ENCODE data around the gene KRT72. TPM values are rescaled to one million over a fixed set of nuclear protein-coding genes. Genes with fewer than 3 reads are reported as not detected.

The KRT72 gene
- total and polyA plus RNA-seq, 7 experiments from 2014 or later = 0.71 to 149 (median 74.1) TPM; not detected in 1

GRCh38 chr12:52587563-52587962 lies 13.7 kb downstream of the KRT72 start:
- no peak for DNase-seq
- ChIA-PET POLR2A (interaction anchor here (1.0 to 6.9 kb wide), 5 partner anchors 8 to 59 kb away, joined by 3 to 112 read pairs (median 15); partner anchors contain the start of gene KRT73), CTCF (interaction anchor here (0.6 to 20.3 kb wide), 5 partner anchors 19 to 288 kb away, joined by 3 to 731 read pairs (median 8); no protein-coding TSS in a partner anchor)
- peaks cover 0 to 57% of the 10 kb centered on the region in 2 donors for H3K4me1 ChIP-seq (ENCODE audit: control insufficient read depth in 2 of 2, insufficient read depth in 2 of 2, low read length in 2 of 2)
- no peak overlapping the region for H3K27ac ChIP-seq (ENCODE audit: low read depth, low read length)
- no peak for ATAC-seq
- peaks cover 0 to 1% (median 0%) of the 10 kb centered on the region in 5 donors for H3K27me3 Mint-ChIP-seq
- H3K36me3 Mint-ChIP-seq = peaks cover 0 to 28% (median 4%) of the 10 kb centered on the region in 5 donors
- H3K4me1 Mint-ChIP-seq = peaks cover 37 to 88% (median 73%) of the 10 kb centered on the region in 7 donors
- H3K9me3 Mint-ChIP-seq = peaks cover 0 to 1% (median 0%) of the 10 kb centered on the region in 11 donors
- no peak overlapping the region for H3K4me3 ChIP-seq (ENCODE audit: low read length)
- intact Hi-C loops (cut with micrococcal nuclease) = loop anchor here (5.0 to 10.0 kb wide), 3 partner anchors 45 to 197 kb away; partner anchors contain the start of gene KRT1 (in 1 of the 2)
- no peaks in the 10 kb centered on the region for H3K9me3 ChIP-seq (ENCODE audit: control insufficient read depth in 2 of 3, low read length in 3 of 3)
- peak overlapping the region in 5 of 10 donors; percentile 4 to 67 (median 35) for H3K4me3 Mint-ChIP-seq
- peaks cover 0 to 4% (median 0%) of the 10 kb centered on the region in 3 experiments for H3K36me3 ChIP-seq (ENCODE audit: control insufficient read depth in 2 of 3, insufficient read depth in 3 of 3, low read length in 3 of 3)
- peak overlapping the region in 8 of 9 donors; percentile 27 to 97 (median 94) for H3K27ac Mint-ChIP-seq
- H3K27me3 ChIP-seq (ENCODE audit: control insufficient read depth in 2 of 2, insufficient read depth in 2 of 2, low read length in 2 of 2) = no peaks in the 10 kb centered on the region

GRCh38 chr12:52585946-52586345 lies 15.3 kb downstream of the KRT72 start:
- peaks cover 0 to 55% of the 10 kb centered on the region in 2 donors for H3K4me1 ChIP-seq (ENCODE audit: control insufficient read depth in 2 of 2, insufficient read depth in 2 of 2, low read length in 2 of 2)
- H3K36me3 ChIP-seq (ENCODE audit: control insufficient read depth in 2 of 3, insufficient read depth in 3 of 3, low read length in 3 of 3) = peaks cover 0 to under 1% (median 0%) of the 10 kb centered on the region in 3 experiments
- peaks cover 0 to 15% (median 0%) of the 10 kb centered on the region in 5 donors for H3K36me3 Mint-ChIP-seq
- CTCF ChIA-PET = interaction anchor here (0.6 to 20.3 kb wide), 39 partner anchors 9 to 394 kb away, joined by 3 to 731 read pairs (median 4); partner anchors contain the start of gene KRT73
- POLR2A ChIA-PET = interaction anchor here (0.7 to 6.9 kb wide), 23 partner anchors 9 to 293 kb away, joined by 3 to 112 read pairs (median 5); partner anchors contain the start of gene KRT73
- peak overlapping the region; percentile 79 for H3K27ac ChIP-seq (ENCODE audit: low read depth, low read length)
- H3K9me3 Mint-ChIP-seq = peaks cover 0 to 1% (median 0%) of the 10 kb centered on the region in 11 donors
- H3K27me3 Mint-ChIP-seq = peaks cover 0 to 4% (median 0%) of the 10 kb centered on the region in 5 donors
- ATAC-seq (peak; percentile 95), DNase-seq (peak; percentile 31 to 97 (median 91))
- H3K27ac Mint-ChIP-seq = peak overlapping the region; percentile 40 to 97 (median 94)
- H3K4me1 Mint-ChIP-seq = peaks cover 37 to 78% (median 61%) of the 10 kb centered on the region in 7 donors
- peak overlapping the region; percentile 9 to 76 (median 54) for H3K4me3 Mint-ChIP-seq
- H3K9me3 ChIP-seq (ENCODE audit: control insufficient read depth in 2 of 3, low read length in 3 of 3) = no peaks in the 10 kb centered on the region
- intact Hi-C loops (cut with micrococcal nuclease) = loop anchor here (1.0 to 10.0 kb wide), 9 partner anchors 24 to 199 kb away; partner anchors contain the start of gene KRT1 (in 1 of the 2)
- peak overlapping the region; percentile 25 for H3K4me3 ChIP-seq (ENCODE audit: low read length)
- H3K27me3 ChIP-seq (ENCODE audit: control insufficient read depth in 2 of 2, insufficient read depth in 2 of 2, low read length in 2 of 2) = no peaks in the 10 kb centered on the region

- intact Hi-C loops (cut with micrococcal nuclease) = loop anchor here (5.0 to 10.0 kb wide), 3 partner anchors 47 to 200 kb away; partner anchors contain the start of gene KRT1 (in 1 of the 2)
- ChIA-PET CTCF (interaction anchor here (0.7 to 20.3 kb wide), 18 partner anchors 10 to 395 kb away, joined by 3 to 731 read pairs (median 9); partner anchors contain the start of gene KRT73), POLR2A (interaction anchor here (1.0 to 6.9 kb wide), 19 partner anchors 9 to 294 kb away, joined by 3 to 112 read pairs (median 7); partner anchors contain the start of gene KRT73)
- no peak for ATAC-seq
- H3K9me3 ChIP-seq (ENCODE audit: control insufficient read depth in 2 of 3, low read length in 3 of 3) = no peaks in the 10 kb centered on the region
- H3K27ac ChIP-seq (ENCODE audit: low read depth, low read length) = peak overlapping the region; percentile 65
- Mint-ChIP-seq H3K9me3 (no peaks in the 10 kb centered on the region), H3K27ac (peak overlapping the region; percentile 11 to 97 (median 94)), H3K27me3 (peaks cover 0 to 4% (median 0%) of the 10 kb centered on the region in 5 donors), H3K4me1 (peaks cover 40 to 80% (median 64%) of the 10 kb centered on the region in 7 donors), H3K4me3 (peak overlapping the region in 6 of 10 donors; percentile 12 to 67 (median 38)), H3K36me3 (peaks cover 0 to 10% (median 0%) of the 10 kb centered on the region in 5 donors)
- no peak for DNase-seq
- peaks cover 0 to 64% of the 10 kb centered on the region in 2 donors for H3K4me1 ChIP-seq (ENCODE audit: control insufficient read depth in 2 of 2, insufficient read depth in 2 of 2, low read length in 2 of 2)
- no peaks in the 10 kb centered on the region for H3K27me3 ChIP-seq (ENCODE audit: control insufficient read depth in 2 of 2, insufficient read depth in 2 of 2, low read length in 2 of 2)
- H3K36me3 ChIP-seq (ENCODE audit: control insufficient read depth in 2 of 3, insufficient read depth in 3 of 3, low read length in 3 of 3) = no peaks in the 10 kb centered on the region
- H3K4me3 ChIP-seq (ENCODE audit: low read length) = no peak overlapping the region
Measured at GRCh38 chr12:52585066-52585465, 16.2 kb downstream of the KRT72 start.

- ChIA-PET POLR2A (interaction anchor here (0.8 to 6.9 kb wide), 10 partner anchors 13 to 295 kb away, joined by 3 to 112 read pairs (median 17); partner anchors contain the start of gene KRT73), CTCF (interaction anchor here (0.5 to 20.3 kb wide), 21 partner anchors 11 to 396 kb away, joined by 3 to 731 read pairs (median 4); partner anchors contain the start of genes KRT1 and KRT73)
- Histone ChIP-seq H3K27me3 (ENCODE audit: control insufficient read depth in 2 of 2, insufficient read depth in 2 of 2, low read length in 2 of 2) (no peaks in the 10 kb centered on the region), H3K9me3 (ENCODE audit: control insufficient read depth in 2 of 3, low read length in 3 of 3) (no peaks in the 10 kb centered on the region), H3K4me3 (ENCODE audit: low read length) (no peak overlapping the region), H3K27ac (ENCODE audit: low read depth, low read length) (peak overlapping the region; percentile 65), H3K4me1 (ENCODE audit: control insufficient read depth in 2 of 2, insufficient read depth in 2 of 2, low read length in 2 of 2) (peaks cover 0 to 62% of the 10 kb centered on the region in 2 donors), H3K36me3 (ENCODE audit: control insufficient read depth in 2 of 3, insufficient read depth in 3 of 3, low read length in 3 of 3) (no peaks in the 10 kb centered on the region)
- DNase-seq (no peak), ATAC-seq (no peak)
- Mint-ChIP-seq H3K4me1 (peaks cover 39 to 78% (median 64%) of the 10 kb centered on the region in 7 donors), H3K9me3 (no peaks in the 10 kb centered on the region), H3K27ac (peak overlapping the region in 8 of 9 donors; percentile 83 to 97 (median 94)), H3K36me3 (peaks cover 0 to 10% (median 0%) of the 10 kb centered on the region in 5 donors), H3K27me3 (peaks cover 0 to 4% (median 0%) of the 10 kb centered on the region in 5 donors), H3K4me3 (peak overlapping the region in 2 of 10 donors; percentile 64 to 67)
- intact Hi-C loops (cut with micrococcal nuclease) = loop anchor here (5.0 to 10.0 kb wide), 3 partner anchors 158 to 432 kb away; no protein-coding TSS in a partner anchor
Measured at GRCh38 chr12:52584156-52584682, 17.0 kb downstream of the KRT72 start.

GRCh38 chr12:52582971-52583456 lies 18.2 kb downstream of the KRT72 start:
- no peaks in the 10 kb centered on the region for H3K9me3 ChIP-seq (ENCODE audit: control insufficient read depth in 2 of 3, low read length in 3 of 3)
- Mint-ChIP-seq H3K4me1 (peaks cover 39 to 72% (median 64%) of the 10 kb centered on the region in 7 donors), H3K4me3 (peak overlapping the region in 5 of 10 donors; percentile 9 to 50 (median 31)), H3K27ac (peak overlapping the region; percentile 21 to 97 (median 85)), H3K36me3 (peaks cover 0 to 10% (median 0%) of the 10 kb centered on the region in 5 donors), H3K9me3 (no peaks in the 10 kb centered on the region), H3K27me3 (peaks cover 0 to 4% (median 0%) of the 10 kb centered on the region in 5 donors)
- peak overlapping the region; percentile 20 for H3K27ac ChIP-seq (ENCODE audit: low read depth, low read length)
- peaks cover 0 to 60% of the 10 kb centered on the region in 2 donors for H3K4me1 ChIP-seq (ENCODE audit: control insufficient read depth in 2 of 2, insufficient read depth in 2 of 2, low read length in 2 of 2)
- intact Hi-C loops (cut with micrococcal nuclease) = loop anchor here (1.0 to 10.0 kb wide), 9 partner anchors 62 to 431 kb away; no protein-coding TSS in a partner anchor
- CTCF ChIA-PET = interaction anchor here (0.6 to 20.3 kb wide), 15 partner anchors 23 to 423 kb away, joined by 3 to 731 read pairs (median 4); partner anchors contain the start of gene EIF4B
- no peaks in the 10 kb centered on the region for H3K36me3 ChIP-seq (ENCODE audit: control insufficient read depth in 2 of 3, insufficient read depth in 3 of 3, low read length in 3 of 3)
- ATAC-seq (peak; percentile 67), DNase-seq (peak; percentile 47 to 83 (median 76))
- H3K4me3 ChIP-seq (ENCODE audit: low read length) = no peak overlapping the region
- POLR2A ChIA-PET = interaction anchor here (0.7 to 6.6 kb wide), 7 partner anchors 11 to 431 kb away, joined by 3 to 112 read pairs (median 26); no protein-coding TSS in a partner anchor
- no peaks in the 10 kb centered on the region for H3K27me3 ChIP-seq (ENCODE audit: control insufficient read depth in 2 of 2, insufficient read depth in 2 of 2, low read length in 2 of 2)
